ENCODE results near the gene EHBP1.

EHBP1 gene

GRCh38 chr2:62724886-62725711 lies 19.6 kb downstream of the EHBP1 start:
- H3K4me3 Mint-ChIP-seq, result no peak overlapping the region
- H3K36me3 Mint-ChIP-seq (ENCODE audit: low read depth), result peaks cover 47% of the 10 kb centered on the region
- H3K4me1 Mint-ChIP-seq, result no peaks in the 10 kb centered on the region
- peaks cover 39% of the 10 kb centered on the region for H3K9me3 Mint-ChIP-seq
- no peaks in the 10 kb centered on the region for H3K27me3 Mint-ChIP-seq (ENCODE audit: low read depth, poor library complexity)
- TF ChIP-seq CTCF (IDR thresholded peaks at IDR 0.05), result no peak
- peak overlapping the region; percentile 63 for H3K27ac Mint-ChIP-seq
- peak; percentile 17 for DNase-seq

- no peak for DNase-seq
- Mint-ChIP-seq H3K27ac (peak overlapping the region; percentile 58), H3K27me3 (ENCODE audit: low read depth, poor library complexity) (no peaks in the 10 kb centered on the region), H3K9me3 (peaks cover 44% of the 10 kb centered on the region), H3K36me3 (ENCODE audit: low read depth) (peaks cover 48% of the 10 kb centered on the region), H3K4me1 (no peaks in the 10 kb centered on the region), H3K4me3 (no peak overlapping the region)
- no peak for TF ChIP-seq CTCF (IDR thresholded peaks at IDR 0.05)
Observed at GRCh38 chr2:62725712-62726055, 20.2 kb downstream of the EHBP1 start.

- Mint-ChIP-seq H3K4me3 (no peak overlapping the region), H3K27me3 (ENCODE audit: low read depth, poor library complexity) (no peaks in the 10 kb centered on the region), H3K27ac (peak overlapping the region; percentile 68), H3K4me1 (no peaks in the 10 kb centered on the region), H3K36me3 (ENCODE audit: low read depth) (peaks cover 48% of the 10 kb centered on the region), H3K9me3 (peaks cover 49% of the 10 kb centered on the region)
- no peak for DNase-seq
- no peak for TF ChIP-seq CTCF (IDR thresholded peaks at IDR 0.05)
Observed at GRCh38 chr2:62727259-62727867, 21.9 kb downstream of the EHBP1 start.

GRCh38 chr2:62727876-62728566 lies 22.5 kb downstream of the EHBP1 start:
- Mint-ChIP-seq H3K4me1 (peaks cover 4% of the 10 kb centered on the region), H3K36me3 (ENCODE audit: low read depth) (peaks cover 48% of the 10 kb centered on the region), H3K27ac (peak overlapping the region; percentile 68), H3K27me3 (ENCODE audit: low read depth, poor library complexity) (no peaks in the 10 kb centered on the region), H3K4me3 (no peak overlapping the region), H3K9me3 (peaks cover 49% of the 10 kb centered on the region)
- DNase-seq, result no peak
- no peak for TF ChIP-seq CTCF (IDR thresholded peaks at IDR 0.05)

- Mint-ChIP-seq H3K9me3 (peaks cover 38% of the 10 kb centered on the region), H3K27me3 (ENCODE audit: low read depth, poor library complexity) (no peaks in the 10 kb centered on the region), H3K36me3 (ENCODE audit: low read depth) (peaks cover 38% of the 10 kb centered on the region), H3K27ac (no peak overlapping the region), H3K4me3 (no peak overlapping the region), H3K4me1 (peaks cover 21% of the 10 kb centered on the region)
- DNase-seq, result no peak
- TF ChIP-seq CTCF (IDR thresholded peaks at IDR 0.05), result no peak
Observed at GRCh38 chr2:62731275-62731674, 25.8 kb downstream of the EHBP1 start.
